ENCODE results near the gene RIC1.

DNA sequence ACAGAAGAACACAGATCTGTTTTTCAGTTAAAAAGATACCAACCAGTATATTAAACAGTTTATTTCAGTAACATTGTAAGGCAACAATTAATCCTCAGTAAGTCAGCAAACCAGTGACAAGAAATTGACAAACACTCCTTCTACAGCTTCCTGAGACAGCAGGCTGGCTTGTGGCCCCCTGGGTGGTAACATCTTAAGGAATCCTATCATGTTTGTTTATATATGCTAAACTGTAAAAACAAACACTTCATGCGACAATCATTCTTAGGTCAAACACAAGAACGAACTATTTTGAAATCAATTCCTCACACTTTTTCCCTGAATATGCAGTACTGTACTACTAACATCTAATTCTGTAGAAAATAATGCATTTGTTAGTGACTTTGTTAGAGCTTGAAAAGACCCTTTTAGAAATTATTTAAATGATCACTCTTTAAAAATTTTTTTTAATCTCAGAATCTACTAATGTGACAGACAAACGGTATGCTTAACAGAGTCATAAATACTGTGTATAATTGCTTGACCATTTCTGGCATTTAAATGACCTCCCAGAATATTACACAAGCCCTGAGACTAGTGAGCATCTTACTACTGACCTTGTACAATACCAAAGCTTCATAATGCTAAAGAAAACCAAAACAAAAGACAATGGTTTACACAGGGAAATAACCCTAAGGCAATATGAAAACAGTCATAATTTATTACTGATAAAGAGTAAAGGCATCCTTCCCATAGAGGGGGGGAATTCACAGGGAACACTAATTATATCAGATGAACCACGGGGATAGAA is 155.8 kb downstream of the RIC1 start:
- TF ChIP-seq, protein P1, sequence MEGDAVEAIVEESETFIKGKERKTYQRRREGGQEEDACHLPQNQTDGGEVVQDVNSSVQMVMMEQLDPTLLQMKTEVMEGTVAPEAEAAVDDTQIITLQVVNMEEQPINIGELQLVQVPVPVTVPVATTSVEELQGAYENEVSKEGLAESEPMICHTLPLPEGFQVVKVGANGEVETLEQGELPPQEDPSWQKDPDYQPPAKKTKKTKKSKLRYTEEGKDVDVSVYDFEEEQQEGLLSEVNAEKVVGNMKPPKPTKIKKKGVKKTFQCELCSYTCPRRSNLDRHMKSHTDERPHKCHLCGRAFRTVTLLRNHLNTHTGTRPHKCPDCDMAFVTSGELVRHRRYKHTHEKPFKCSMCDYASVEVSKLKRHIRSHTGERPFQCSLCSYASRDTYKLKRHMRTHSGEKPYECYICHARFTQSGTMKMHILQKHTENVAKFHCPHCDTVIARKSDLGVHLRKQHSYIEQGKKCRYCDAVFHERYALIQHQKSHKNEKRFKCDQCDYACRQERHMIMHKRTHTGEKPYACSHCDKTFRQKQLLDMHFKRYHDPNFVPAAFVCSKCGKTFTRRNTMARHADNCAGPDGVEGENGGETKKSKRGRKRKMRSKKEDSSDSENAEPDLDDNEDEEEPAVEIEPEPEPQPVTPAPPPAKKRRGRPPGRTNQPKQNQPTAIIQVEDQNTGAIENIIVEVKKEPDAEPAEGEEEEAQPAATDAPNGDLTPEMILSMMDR (IDR thresholded peaks at IDR 0.05) = no peak
- TF ChIP-seq POLR2AphosphoS5 (IDR thresholded peaks at IDR 0.05) (no peak), POLR2A (IDR thresholded peaks at IDR 0.05) (no peak)

All from upper lobe of left lung (tissue), 4 donors.